ENCODE measurements around the gene RIMS3. TPM values are rescaled to one million over a fixed set of nuclear protein-coding genes. Genes with fewer than 3 reads are reported as not detected.

Gene RIMS3
- 5.7 TPM for total RNA-seq (2021; ENCODE audit: unreplicated experiment)
- 9.0 TPM for polyA plus RNA-seq (2012; ENCODE audit: insufficient read length)
- percentile 41 among the genes with signal in this experiment for Bru-seq, nascent RNA
- percentile 42 among the genes with signal in this experiment for BruChase-seq, experiment 1, labeled RNA remaining after a 2-hour chase
- BruChase-seq, experiment 2, labeled RNA remaining after a 6-hour chase: percentile 51 among the genes with signal in this experiment
- long read RNA-seq, full-length matches to known transcripts: 2 of 16 reads
- long read RNA-seq, partial matches to known transcripts: 2 of 16 reads
- long read RNA-seq, other reads (novel, unspliced or antisense): 12 of 16 reads

GRCh38 chr1:40665335-40666171 is at the start of gene RIMS3:
TSS of gene RIMS3 (minus strand) at chr1:40665682. CDS start at chr1:40641925, 23,757 bp downstream.
- Histone ChIP-seq H3K9me3 (ENCODE audit: control insufficient read depth, insufficient read depth, low read depth, low read length) (no peaks in the 10 kb centered on the region), H3K36me3 (ENCODE audit: control insufficient read depth, insufficient read depth, low read length) (no peaks in the 10 kb centered on the region), H3K27me3 (ENCODE audit: control insufficient read depth, insufficient read depth, low read length) (no peaks in the 10 kb centered on the region), H3K4me1 (ENCODE audit: control insufficient read depth, insufficient read depth, low read length) (peaks cover 5% of the 10 kb centered on the region), H3K27ac (ENCODE audit: low read length) (peak within 1 kb of the TSS; percentile 56), H3K4me3 (ENCODE audit: low read depth in 2 of 2, low read length in 2 of 2) (peak within 1 kb of the TSS; percentile 53 to 68)
- BruUV-seq (replicated peaks): no TSS peak
- CTCF ChIA-PET: interaction anchor here (0.6 to 0.7 kb wide), 2 partner anchors 133 to 1468 kb away, joined by 3 to 5 read pairs; no protein-coding TSS in a partner anchor
- POLR2A ChIA-PET: interaction anchor here (0.6 kb wide), 3 partner anchors 82 to 275 kb away, joined by 3 to 12 read pairs (median 6); no protein-coding TSS in a partner anchor
- peak; percentile 89 for ATAC-seq
- in situ Hi-C loops (cut with HindIII; ENCODE audit: low pct_unique_long_range_greater_than_20kb, low sequenced_read_pairs): no loop called here
- intact Hi-C loops (cut with micrococcal nuclease; ENCODE audit: unreplicated experiment): loop anchor here (5.0 kb wide), 1 partner anchor 53 kb away; no protein-coding TSS in a partner anchor
- DNase-seq (ENCODE audit: low read depth, low spot score): peak; percentile 45
- no peak for TF ChIP-seq SIN3A (IDR thresholded peaks at IDR 0.05; ENCODE audit: borderline replicate concordance, insufficient read depth, low read depth, low read length)
- TF ChIP-seq CTCF (IDR thresholded peaks at IDR 0.05): no peak; the same call in 1 of the 2 replicates
- TF ChIP-seq REST (IDR thresholded peaks at IDR 0.05; ENCODE audit: insufficient read depth in 1 of 2, low read depth in 2 of 2, low read length in 1 of 2): no peak
- no peak for TF ChIP-seq TCF7L2 (IDR thresholded peaks at IDR 0.05; ENCODE audit: low read depth, low read length)
- no peak for TF ChIP-seq POLR2AphosphoS5 (IDR thresholded peaks at IDR 0.05; ENCODE audit: low read depth, low read length)

- no peak for ATAC-seq
- H3K27me3 ChIP-seq (ENCODE audit: control insufficient read depth, insufficient read depth, low read length): no peaks in the 10 kb centered on the region
- in situ Hi-C loops (cut with HindIII; ENCODE audit: low pct_unique_long_range_greater_than_20kb, low sequenced_read_pairs) (no loop called here), intact Hi-C loops (cut with micrococcal nuclease; ENCODE audit: unreplicated experiment) (no loop called here)
- TF ChIP-seq POLR2AphosphoS5 (IDR thresholded peaks at IDR 0.05; ENCODE audit: low read depth, low read length) (no peak), SIN3A (IDR thresholded peaks at IDR 0.05; ENCODE audit: borderline replicate concordance, insufficient read depth, low read depth, low read length) (no peak), CTCF (IDR thresholded peaks at IDR 0.05) (no peak), REST (IDR thresholded peaks at IDR 0.05; ENCODE audit: insufficient read depth in 1 of 2, low read depth in 2 of 2, low read length in 1 of 2) (no peak), TCF7L2 (IDR thresholded peaks at IDR 0.05; ENCODE audit: low read depth, low read length) (no peak)
- no peak for DNase-seq (ENCODE audit: low read depth, low spot score)
- ChIA-PET CTCF (no interaction called here), POLR2A (no interaction called here)
- H3K27ac ChIP-seq (ENCODE audit: low read length): no peak overlapping the region
- H3K36me3 ChIP-seq (ENCODE audit: control insufficient read depth, insufficient read depth, low read length): no peaks in the 10 kb centered on the region; the same call in 1 of the 2 replicates
- H3K4me3 ChIP-seq (ENCODE audit: low read depth in 2 of 2, low read length in 2 of 2): no peak overlapping the region
- H3K4me1 ChIP-seq (ENCODE audit: control insufficient read depth, insufficient read depth, low read length): peaks cover 32% of the 10 kb centered on the region
- no peaks in the 10 kb centered on the region for H3K9me3 ChIP-seq (ENCODE audit: control insufficient read depth, insufficient read depth, low read depth, low read length)
- no TSS peak for BruUV-seq (replicated peaks)
Measured at GRCh38 chr1:40712997-40713396, 47.5 kb upstream of the RIMS3 start.
